Subcutaneous abdominal adipose tissue (tissue), 5 donors: ENCODE results near the gene FCRL2.

Experiments used
- H3K27ac ChIP-seq: one replicate; pipeline ENCODE4 v1.7.0; 2013; ENCODE audit warnings: low read depth, mild to moderate bottlenecking, inconsistent platforms, low read length, moderate library complexity
- H3K27me3 ChIP-seq, 5 donors: one replicate each; pipeline ENCODE4 v1.7.0; 2013; ENCODE audit warnings: low read length in 5 of 5, inconsistent platforms in 1 of 5; ENCODE audit not compliant: control insufficient read depth in 5 of 5, insufficient read depth in 4 of 5
- H3K36me3 ChIP-seq, 5 donors: one replicate each; pipeline ENCODE4 v1.7.0; 2013; ENCODE audit warnings: low read length in 5 of 5; ENCODE audit not compliant: control insufficient read depth in 5 of 5, insufficient read depth in 5 of 5
- H3K4me1 ChIP-seq, 5 donors: one replicate each; pipeline ENCODE4 v1.7.0; 2013; ENCODE audit warnings: low read length in 5 of 5, mild to moderate bottlenecking in 3 of 5, moderate library complexity in 1 of 5; ENCODE audit not compliant: control insufficient read depth in 5 of 5, insufficient read depth in 5 of 5
- H3K4me3 ChIP-seq, 5 donors: one replicate each; pipeline ENCODE4 v1.7.0; 2013; ENCODE audit warnings: low read length in 5 of 5, low read depth in 1 of 5
- H3K9ac ChIP-seq, 5 donors: one replicate each; pipeline ENCODE4 v1.7.0; 2013; ENCODE audit warnings: low read length in 5 of 5, mild to moderate bottlenecking in 4 of 5, moderate library complexity in 3 of 5
- H3K9me3 ChIP-seq, 5 donors: one replicate each; pipeline ENCODE4 v1.7.0; 2013; ENCODE audit warnings: low read length in 5 of 5; ENCODE audit not compliant: control insufficient read depth in 5 of 5
- donor health status: healthy.
- donor health status: healthy.
- donor health status: healthy.
- donor health status: healthy.
- donor health status: healthy.

The FCRL2 gene

GRCh38 chr1:157776971-157777391 lies at the start of gene FCRL2:
FCRL2 (minus strand) TSS chr1:157777132; CDS start chr1:157777073, 59 bp downstream.
- H3K9me3 ChIP-seq, result no peaks in the 10 kb centered on the region
- H3K27me3 ChIP-seq, result no peaks in the 10 kb centered on the region
- H3K36me3 ChIP-seq, result no peaks in the 10 kb centered on the region
- H3K9ac ChIP-seq, result no peak within 1 kb of the TSS
- H3K4me3 ChIP-seq, result no peak within 1 kb of the TSS
- H3K27ac ChIP-seq, result no peak within 1 kb of the TSS
- H3K4me1 ChIP-seq, result peaks cover 0 to 4% (median 0%) of the 10 kb centered on the region in 5 donors

- H3K27me3 ChIP-seq, result no peaks in the 10 kb centered on the region
- no peaks in the 10 kb centered on the region for H3K36me3 ChIP-seq
- no peak overlapping the region for H3K27ac ChIP-seq
- H3K4me3 ChIP-seq, result no peak overlapping the region
- H3K4me1 ChIP-seq, result no peaks in the 10 kb centered on the region
- no peaks in the 10 kb centered on the region for H3K9me3 ChIP-seq
- no peak overlapping the region for H3K9ac ChIP-seq
These were observed 43.4 kb upstream of the FCRL2 start for GRCh38 chr1:157820299-157820698.

GRCh38 chr1:157819896-157820295 lies 43.0 kb upstream of the FCRL2 start, which contains the start of gene FCRL1:
FCRL1 (minus strand) TSS chr1:157820120; CDS start chr1:157820037, 83 bp downstream.
- Histone ChIP-seq H3K9me3 (no peaks in the 10 kb centered on the region), H3K27ac (no peak within 1 kb of the TSS), H3K4me1 (no peaks in the 10 kb centered on the region), H3K4me3 (no peak within 1 kb of the TSS), H3K36me3 (no peaks in the 10 kb centered on the region), H3K9ac (no peak within 1 kb of the TSS), H3K27me3 (no peaks in the 10 kb centered on the region)

GRCh38 chr1:157819215-157819614 lies 42.3 kb upstream of the FCRL2 start:
- H3K36me3 ChIP-seq, result no peaks in the 10 kb centered on the region
- no peak overlapping the region for H3K9ac ChIP-seq
- H3K27ac ChIP-seq, result no peak overlapping the region
- no peaks in the 10 kb centered on the region for H3K27me3 ChIP-seq
- peaks cover 0 to 2% (median 0%) of the 10 kb centered on the region in 5 donors for H3K9me3 ChIP-seq
- no peaks in the 10 kb centered on the region for H3K4me1 ChIP-seq
- H3K4me3 ChIP-seq, result no peak overlapping the region

- no peaks in the 10 kb centered on the region for H3K36me3 ChIP-seq
- H3K9ac ChIP-seq, result no peak overlapping the region
- H3K9me3 ChIP-seq, result peaks cover 0 to 29% (median 15%) of the 10 kb centered on the region in 5 donors
- no peak overlapping the region for H3K4me3 ChIP-seq
- no peaks in the 10 kb centered on the region for H3K4me1 ChIP-seq
- H3K27me3 ChIP-seq, result no peaks in the 10 kb centered on the region
- no peak overlapping the region for H3K27ac ChIP-seq
These were observed 36.3 kb upstream of the FCRL2 start for GRCh38 chr1:157813269-157813668.

GRCh38 chr1:157806431-157807149 lies 29.7 kb upstream of the FCRL2 start:
- no peak overlapping the region for H3K4me3 ChIP-seq
- H3K4me1 ChIP-seq, result no peaks in the 10 kb centered on the region
- no peak overlapping the region for H3K9ac ChIP-seq
- H3K9me3 ChIP-seq, result peaks cover 0 to 5% (median 2%) of the 10 kb centered on the region in 5 donors
- H3K27me3 ChIP-seq, result peaks cover 0 to 5% (median 0%) of the 10 kb centered on the region in 5 donors
- H3K27ac ChIP-seq, result no peak overlapping the region
- H3K36me3 ChIP-seq, result no peaks in the 10 kb centered on the region

GRCh38 chr1:157803851-157804250 lies 26.9 kb upstream of the FCRL2 start:
- peaks cover 0 to 5% (median 0%) of the 10 kb centered on the region in 5 donors for H3K27me3 ChIP-seq
- H3K4me3 ChIP-seq, result no peak overlapping the region
- no peak overlapping the region for H3K9ac ChIP-seq
- no peaks in the 10 kb centered on the region for H3K4me1 ChIP-seq
- H3K36me3 ChIP-seq, result no peaks in the 10 kb centered on the region
- peaks cover 0 to 2% (median 0%) of the 10 kb centered on the region in 5 donors for H3K9me3 ChIP-seq
- H3K27ac ChIP-seq, result no peak overlapping the region

GRCh38 chr1:157799996-157800395 lies 23.1 kb upstream of the FCRL2 start:
- Histone ChIP-seq H3K27me3 (no peaks in the 10 kb centered on the region), H3K27ac (no peak overlapping the region), H3K36me3 (no peaks in the 10 kb centered on the region), H3K9ac (no peak overlapping the region), H3K4me3 (no peak overlapping the region), H3K4me1 (no peaks in the 10 kb centered on the region), H3K9me3 (peaks cover 0 to 2% (median 0%) of the 10 kb centered on the region in 5 donors)

- no peaks in the 10 kb centered on the region for H3K4me1 ChIP-seq
These were observed 21.3 kb upstream of the FCRL2 start for GRCh38 chr1:157798211-157798610.

GRCh38 chr1:157785248-157785647 lies 8.3 kb upstream of the FCRL2 start:
- Histone ChIP-seq H3K36me3 (no peaks in the 10 kb centered on the region), H3K27ac (no peak overlapping the region), H3K4me3 (no peak overlapping the region), H3K9ac (no peak overlapping the region), H3K4me1 (no peaks in the 10 kb centered on the region), H3K9me3 (no peaks in the 10 kb centered on the region), H3K27me3 (no peaks in the 10 kb centered on the region)

More at GRCh38 chr1:157798211-157798610, 21.3 kb upstream of the FCRL2 start:
- Histone ChIP-seq H3K9me3 (peaks cover 2 to 9% (median 5%) of the 10 kb centered on the region in 5 donors), H3K4me3 (no peak overlapping the region), H3K27me3 (no peaks in the 10 kb centered on the region), H3K9ac (no peak overlapping the region), H3K27ac (no peak overlapping the region), H3K36me3 (no peaks in the 10 kb centered on the region)
